Common myeloid progenitor, CD34-positive (primary cell): ENCODE measurements around the gene NDUFS5.
"Not testable (repeated sequence)": the region's sequence is repeated elsewhere in the genome, so short reads cannot be mapped to it uniquely, and the experiment has no call there.

Source experiments
- CTCF ChIA-PET: fragments of 350-600 bp; sonication (Branson Sonifier 250); formaldehyde crosslinking; loops from one replicate; lab custom pipeline; 2021; ENCODE audit warnings: antibody characterized with exemption; lab: Charles Lee
- POLR2A ChIA-PET: fragments of 350-600 bp; sonication (Branson Sonifier 250); formaldehyde crosslinking; loops from one replicate; lab custom pipeline; 2021; ENCODE audit warnings: antibody characterized with exemption; lab: Charles Lee
- DNase-seq, 3 donors: peaks; one replicate each; pipeline versions ENCODE4 v3.0.0 to v3.0.0-alpha.2; 2013
- H3K27ac ChIP-seq, 2 experiments: 1 replicate in 1 of 2; 2 replicates in 1 of 2; pipeline ENCODE4 v1.7.0; 2013; ENCODE audit warnings: inconsistent platforms in 2 of 2, low read length in 2 of 2, mild to moderate bottlenecking in 2 of 2, low read depth in 1 of 2, moderate library complexity in 1 of 2; ENCODE audit not compliant: severe bottlenecking in 2 of 2, insufficient read depth in 1 of 2, poor library complexity in 1 of 2
- H3K27me3 ChIP-seq, 5 experiments: replicated peaks in 2 of 5; 1 replicate in 3 of 5; 2 replicates in 2 of 5; pipeline versions ENCODE4 v1.6.1 to v1.7.0; 2013; ENCODE audit warnings: low read length in 4 of 5, mild to moderate bottlenecking in 2 of 5, moderate library complexity in 2 of 5, inconsistent platforms in 1 of 5; ENCODE audit not compliant: insufficient read depth in 5 of 5, control insufficient read depth in 4 of 5
- H3K36me3 ChIP-seq, 4 experiments: 1 replicate in 2 of 4; 2 replicates in 2 of 4; pipeline versions ENCODE4 v1.6.1 to v1.7.0; 2013; ENCODE audit warnings: low read length in 3 of 4, control low read depth in 1 of 4, mild to moderate bottlenecking in 1 of 4; ENCODE audit not compliant: control insufficient read depth in 4 of 4, insufficient read depth in 4 of 4
- H3K4me1 ChIP-seq, 4 experiments: 1 replicate in 3 of 4; 2 replicates in 1 of 4; pipeline versions ENCODE4 v1.6.1 to v1.7.1; 2013; ENCODE audit warnings: low read length in 3 of 4, mild to moderate bottlenecking in 3 of 4, control low read depth in 1 of 4, inconsistent platforms in 1 of 4, moderate library complexity in 1 of 4; ENCODE audit not compliant: control insufficient read depth in 4 of 4, insufficient read depth in 4 of 4; ENCODE audit errors: control extremely low read depth in 1 of 4
- H3K4me3 ChIP-seq, 7 experiments: 1 replicate in 4 of 7; 2 replicates in 3 of 7; pipeline versions ENCODE4 v1.5.1 to v1.7.0; 2013; ENCODE audit warnings: mild to moderate bottlenecking in 7 of 7, low read length in 6 of 7, moderate library complexity in 6 of 7, inconsistent platforms in 2 of 7, low read depth in 2 of 7, control low read depth in 1 of 7; ENCODE audit not compliant: insufficient read depth in 4 of 7, control insufficient read depth in 1 of 7; ENCODE audit errors: extremely low read depth in 1 of 7
- H3K9me3 ChIP-seq, 5 experiments: 1 replicate in 4 of 5; 2 replicates in 1 of 5; pipeline versions ENCODE4 v1.6.1 to v1.7.1; 2013; ENCODE audit warnings: low read length in 4 of 5, mild to moderate bottlenecking in 2 of 5, inconsistent platforms in 1 of 5, low read depth in 1 of 5, moderate library complexity in 1 of 5; ENCODE audit not compliant: control insufficient read depth in 4 of 5, insufficient read depth in 2 of 5; ENCODE audit errors: control extremely low read depth in 1 of 5
- WGBS: methylation state at CpG from one replicate; pipeline ENCODE4 v1.1.5; 2013; ENCODE audit not compliant: insufficient coverage; 5-methylcytosine and 5-hydroxymethylcytosine counted together

The NDUFS5 gene

GRCh38 chr1:39048745-39049370, 22.7 kb downstream of the NDUFS5 start:
- no peaks in the 10 kb centered on the region for H3K9me3 ChIP-seq
- CTCF ChIA-PET, result interaction anchor here (0.8 kb wide), 1 partner anchor 219 kb away, joined by 3 read pairs; no protein-coding TSS in a partner anchor
- no peaks in the 10 kb centered on the region for H3K27me3 ChIP-seq
- DNase-seq, result no peak
- H3K4me1 ChIP-seq, result peaks cover 0 to 3% (median 0%) of the 10 kb centered on the region in 4 experiments
- H3K36me3 ChIP-seq, result peaks cover 0 to 10% (median 3%) of the 10 kb centered on the region in 4 experiments
- H3K4me3 ChIP-seq, result no peak overlapping the region
- POLR2A ChIA-PET, result no interaction called here
- H3K27ac ChIP-seq, result no peak overlapping the region
- WGBS, result 68% methylated on average over 5 of the region's 7 CpGs

DNA sequence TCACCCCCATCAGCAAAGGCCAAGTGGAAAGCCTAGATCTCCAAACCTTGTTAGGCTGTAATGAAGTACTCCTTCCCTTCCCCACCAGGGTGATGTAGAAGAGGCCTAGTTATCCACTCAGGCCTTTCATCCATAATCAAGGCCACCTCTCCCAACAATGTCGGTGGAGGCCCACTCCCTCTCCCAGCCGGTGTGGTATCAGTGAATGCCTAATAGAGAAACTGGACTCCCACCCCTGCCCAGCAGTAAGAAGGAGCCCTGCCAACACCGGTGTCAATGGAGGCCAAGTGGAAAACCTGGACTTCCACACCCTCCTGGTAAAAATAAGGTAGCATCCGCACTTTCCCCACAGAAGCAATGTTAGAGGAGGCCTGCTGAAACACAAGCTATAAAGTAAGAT, 23.9 kb downstream of the NDUFS5 start:
- Histone ChIP-seq H3K9me3 (no peaks in the 10 kb centered on the region), H3K27me3 (no peaks in the 10 kb centered on the region), H3K36me3 (peaks cover 0 to 10% (median 2%) of the 10 kb centered on the region in 4 experiments), H3K4me3 (no peak overlapping the region), H3K27ac (no peak overlapping the region), H3K4me1 (no peaks in the 10 kb centered on the region)
- 100% methylated on average over 1 of the region's 4 CpGs for WGBS
- ChIA-PET POLR2A (no interaction called here), CTCF (no interaction called here)
- no peak for DNase-seq

DNA sequence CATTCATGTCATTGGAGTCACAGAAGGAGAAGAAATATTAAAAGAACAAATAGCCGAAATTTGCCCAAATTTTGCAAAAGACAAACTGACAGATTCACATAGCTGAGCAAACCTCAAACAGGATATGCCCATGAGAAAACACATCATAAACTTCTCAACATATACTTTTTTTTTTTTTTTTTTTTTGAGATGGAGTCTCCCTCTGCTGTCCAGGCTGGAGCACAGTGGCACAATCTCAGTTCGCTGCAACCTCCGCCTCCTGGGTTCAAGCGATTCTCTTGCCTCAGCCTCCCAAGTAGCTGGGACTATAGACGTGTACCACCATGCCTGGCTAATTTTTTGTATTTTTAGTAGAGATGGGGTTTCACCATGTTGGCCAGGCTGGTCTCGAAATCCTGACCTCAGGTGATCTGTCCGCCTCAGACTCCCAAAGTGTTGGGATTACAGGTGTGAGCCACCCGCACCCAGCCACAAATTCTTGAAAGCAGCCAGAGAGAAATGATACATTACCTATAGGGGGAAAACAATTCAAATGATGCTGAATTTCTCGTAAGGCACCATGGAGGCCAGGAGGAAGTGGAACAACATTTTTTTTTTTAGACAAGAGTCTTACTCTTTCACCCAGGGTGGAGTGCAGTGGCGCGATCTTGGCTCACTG, 25.2 kb downstream of the NDUFS5 start:
- H3K27ac ChIP-seq, H3K4me3 ChIP-seq, DNase-seq, CTCF ChIA-PET, POLR2A ChIA-PET, H3K27me3 ChIP-seq, H3K9me3 ChIP-seq, H3K4me1 ChIP-seq: not testable (repeated sequence)
- H3K36me3 ChIP-seq, result peaks cover 0 to 10% (median 2%) of the 10 kb centered on the region in 4 experiments
- WGBS, result 100% methylated on average over 5 of the region's 11 CpGs

- no peak overlapping the region for H3K4me3 ChIP-seq
- CTCF ChIA-PET, result no interaction called here
- 100% methylated on average over 4 of the region's 4 CpGs for WGBS
- no peak overlapping the region for H3K27ac ChIP-seq
- H3K27me3 ChIP-seq, result no peaks in the 10 kb centered on the region
- POLR2A ChIA-PET, result no interaction called here
- DNase-seq, result no peak
- no peaks in the 10 kb centered on the region for H3K9me3 ChIP-seq
- H3K36me3 ChIP-seq, result peaks cover 0 to 10% (median 2%) of the 10 kb centered on the region in 4 experiments
- no peaks in the 10 kb centered on the region for H3K4me1 ChIP-seq
Measured at GRCh38 chr1:39051956-39052355, 25.8 kb downstream of the NDUFS5 start.

DNA sequence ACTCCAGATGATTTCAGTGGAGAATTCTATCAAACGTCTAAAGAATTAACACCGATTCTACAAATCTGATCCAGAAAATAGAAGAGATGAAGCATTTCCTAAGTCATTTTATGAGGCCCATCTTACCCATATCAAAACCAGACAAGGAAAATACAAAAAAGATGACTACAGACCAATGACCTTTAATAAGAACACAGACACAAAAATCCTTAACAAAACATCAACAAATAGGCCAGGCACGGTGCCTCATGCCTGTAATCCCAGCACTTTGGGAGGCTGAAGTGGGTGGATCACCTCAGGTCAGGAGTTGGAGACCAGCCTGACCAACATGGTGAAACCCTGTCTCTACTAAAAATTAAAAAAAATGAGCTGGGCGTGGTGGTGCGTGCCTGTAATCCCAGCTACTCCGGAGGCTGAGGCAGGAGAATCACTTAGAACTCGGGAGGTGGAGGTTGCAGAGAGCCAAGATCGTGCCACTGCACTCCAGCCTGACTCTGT, 29.1 kb downstream of the NDUFS5 start:
- POLR2A ChIA-PET, result interaction anchor here (0.6 kb wide), 1 partner anchor 13 kb away, joined by 3 read pairs; no protein-coding TSS in a partner anchor
- H3K4me3 ChIP-seq, H3K4me1 ChIP-seq, DNase-seq, H3K27me3 ChIP-seq, H3K9me3 ChIP-seq, CTCF ChIA-PET, H3K36me3 ChIP-seq, H3K27ac ChIP-seq: not testable (repeated sequence)
- WGBS, result 97% methylated on average over 5 of the region's 8 CpGs

- H3K4me1 ChIP-seq, H3K27me3 ChIP-seq, H3K36me3 ChIP-seq, H3K9me3 ChIP-seq, POLR2A ChIA-PET, H3K4me3 ChIP-seq, H3K27ac ChIP-seq, DNase-seq: not testable (repeated sequence)
- WGBS, result 100% methylated on average over 4 of the region's 7 CpGs
- CTCF ChIA-PET, result interaction anchor here (0.7 to 1.0 kb wide), 2 partner anchors 15 to 195 kb away, joined by 3 to 4 read pairs; no protein-coding TSS in a partner anchor
Measured at GRCh38 chr1:39061516-39061915, 35.4 kb downstream of the NDUFS5 start.

GRCh38 chr1:39061951-39062350, 35.8 kb downstream of the NDUFS5 start:
- ChIA-PET POLR2A (no interaction called here), CTCF (interaction anchor here (0.7 kb wide), 1 partner anchor 195 kb away, joined by 3 read pairs; no protein-coding TSS in a partner anchor)
- Histone ChIP-seq H3K4me3 (no peak overlapping the region), H3K4me1 (no peaks in the 10 kb centered on the region), H3K27me3 (no peaks in the 10 kb centered on the region), H3K36me3 (no peaks in the 10 kb centered on the region), H3K9me3 (no peaks in the 10 kb centered on the region), H3K27ac (no peak overlapping the region)
- no peak for DNase-seq
- WGBS, result 100% methylated on average over 3 of the region's 4 CpGs
